Activated CD4-positive, alpha-beta T cell treated with anti-CD3 and anti-CD28 coated beads, Interleukin-2, amount 50 U/mL, for 16 hours (primary cell): ENCODE data around the gene CDH16.
"Not testable (repeated sequence)": the region's sequence is repeated elsewhere in the genome, so short reads cannot be mapped to it uniquely, and the experiment has no call there.

Source experiments
- DNase-seq: peaks from one replicate; pipeline ENCODE4 v3.0.0-alpha.2; 2020

CDH16 gene

DNA sequence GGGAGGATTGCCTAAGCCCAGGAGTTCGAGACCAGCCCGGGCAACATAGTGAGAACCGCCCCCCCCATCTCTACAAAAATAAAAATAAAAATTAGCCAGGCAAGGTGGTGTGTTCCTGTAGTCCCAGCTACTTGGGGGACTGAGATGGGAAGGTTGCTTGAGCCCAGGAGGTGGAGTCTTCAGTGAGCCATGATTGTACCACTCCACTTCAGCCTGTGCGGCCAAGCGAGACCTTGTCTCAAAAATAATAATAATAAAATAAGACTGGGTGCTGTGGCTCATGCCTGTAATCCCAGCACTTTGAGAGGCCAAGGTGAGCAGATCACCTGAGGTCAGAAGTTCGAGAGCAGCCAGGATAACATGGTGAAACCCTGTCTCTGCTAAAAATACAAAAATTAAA is 26.9 kb downstream of the CDH16 start:
- DNase-seq: no peak

DNA sequence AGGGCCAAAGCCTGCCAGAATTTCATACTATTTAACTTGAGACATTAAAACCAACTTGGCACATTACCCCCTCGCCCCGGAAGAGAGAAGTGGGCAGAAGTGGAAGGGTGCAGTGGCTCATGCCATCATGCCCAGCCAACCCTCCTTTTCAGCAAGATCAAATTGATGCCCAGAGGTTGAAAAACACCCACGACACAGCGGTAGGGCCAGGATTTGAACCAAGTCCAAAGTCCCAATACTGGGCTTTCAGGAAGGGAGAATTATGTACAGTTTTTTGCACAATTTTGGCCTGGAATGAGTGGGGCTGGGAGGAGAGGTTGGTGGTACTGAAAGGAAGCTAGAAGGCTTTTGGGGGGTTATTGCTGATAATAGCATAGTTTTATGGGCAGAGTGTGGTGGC is 27.3 kb downstream of the CDH16 start:
- DNase-seq: no peak

GRCh38 chr16:66890799-66891198 is 27.9 kb downstream of the CDH16 start:
- DNase-seq: no peak

GRCh38 chr16:66889622-66890021 is 29.1 kb downstream of the CDH16 start:
- DNase-seq: no peak

DNA sequence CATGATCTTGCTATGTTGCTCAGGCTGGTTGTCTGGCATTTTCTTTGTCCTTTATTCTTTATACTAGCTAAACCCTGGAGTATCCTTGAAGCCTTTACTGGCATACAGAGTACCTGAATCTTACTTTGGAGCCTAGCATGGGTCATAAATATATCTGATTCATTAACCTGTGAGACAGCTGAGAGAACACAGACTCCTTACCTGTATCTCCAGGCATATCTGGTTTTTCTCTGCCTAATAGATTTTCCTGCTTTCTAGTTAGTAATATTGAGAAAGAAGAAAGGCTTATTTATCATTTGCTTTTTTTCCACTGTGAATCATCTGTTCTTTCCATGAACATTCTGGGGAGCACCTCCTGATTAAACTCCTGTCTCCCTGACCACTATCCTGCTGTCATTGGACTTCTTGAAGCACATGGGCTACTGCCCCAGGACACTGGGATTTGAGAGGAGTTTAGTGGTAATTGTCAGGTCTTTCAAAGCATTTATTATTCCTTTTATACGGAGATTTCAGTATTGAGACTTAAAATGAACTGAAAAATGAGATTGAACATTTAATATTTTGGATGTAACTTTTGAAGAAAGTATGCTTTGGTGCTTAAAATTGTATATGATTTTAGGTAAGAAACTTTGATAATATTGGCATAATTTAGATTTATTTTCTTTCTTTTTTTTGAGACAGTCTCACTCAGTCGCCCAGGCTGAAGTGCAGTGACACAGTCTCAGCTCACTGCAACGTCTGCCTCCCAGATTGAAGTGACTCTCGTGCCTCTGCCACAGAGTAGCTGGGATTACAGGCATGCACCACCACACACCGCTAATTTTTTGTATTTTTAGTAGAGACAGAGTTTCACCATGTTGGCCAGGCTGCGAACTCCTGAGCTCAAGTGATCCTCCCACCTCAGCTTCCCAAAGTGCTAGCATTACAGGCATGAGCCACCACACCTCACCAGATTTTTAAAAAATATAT is 29.8 kb downstream of the CDH16 start:
- DNase-seq: no peak

GRCh38 chr16:66886914-66887313 is 31.8 kb downstream of the CDH16 start:
- DNase-seq: no peak

DNA sequence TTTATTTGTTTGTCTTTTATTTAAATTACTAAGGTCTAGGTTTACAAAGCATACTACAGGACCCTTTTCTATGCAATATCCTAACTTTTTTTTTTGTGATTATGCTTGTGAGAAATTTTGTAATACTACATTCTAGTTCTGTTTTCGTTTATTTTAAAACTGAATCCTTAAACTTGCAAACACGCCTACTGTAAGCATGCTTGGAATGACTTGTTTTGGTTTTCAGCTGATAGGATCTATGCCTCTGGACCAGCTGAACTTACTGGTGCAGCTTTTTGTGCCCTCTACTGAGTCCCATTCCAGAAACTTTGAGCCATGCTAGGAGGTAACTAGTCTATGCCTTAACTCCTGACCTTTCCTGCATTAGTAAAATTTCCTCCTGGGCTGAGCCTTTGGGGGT is 32.4 kb downstream of the CDH16 start:
- DNase-seq: no peak

DNA sequence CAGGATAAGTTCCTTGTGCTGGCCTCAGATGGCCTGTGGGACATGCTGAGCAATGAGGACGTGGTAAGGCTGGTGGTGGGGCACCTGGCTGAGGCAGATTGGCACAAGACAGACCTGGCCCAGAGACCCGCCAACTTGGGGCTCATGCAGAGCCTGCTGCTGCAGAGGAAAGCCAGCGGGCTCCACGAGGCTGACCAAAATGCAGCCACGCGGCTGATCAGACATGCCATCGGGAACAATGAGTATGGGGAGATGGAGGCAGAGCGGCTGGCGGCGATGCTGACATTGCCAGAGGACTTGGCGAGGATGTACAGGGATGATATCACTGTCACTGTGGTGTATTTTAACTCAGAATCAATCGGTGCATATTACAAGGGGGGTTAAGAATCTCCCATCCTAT is 33.2 kb downstream of the CDH16 start:
- no peak for DNase-seq

- DNase-seq: no peak
Measured at GRCh38 chr16:66882702-66883101, 36.0 kb downstream of the CDH16 start.

DNA sequence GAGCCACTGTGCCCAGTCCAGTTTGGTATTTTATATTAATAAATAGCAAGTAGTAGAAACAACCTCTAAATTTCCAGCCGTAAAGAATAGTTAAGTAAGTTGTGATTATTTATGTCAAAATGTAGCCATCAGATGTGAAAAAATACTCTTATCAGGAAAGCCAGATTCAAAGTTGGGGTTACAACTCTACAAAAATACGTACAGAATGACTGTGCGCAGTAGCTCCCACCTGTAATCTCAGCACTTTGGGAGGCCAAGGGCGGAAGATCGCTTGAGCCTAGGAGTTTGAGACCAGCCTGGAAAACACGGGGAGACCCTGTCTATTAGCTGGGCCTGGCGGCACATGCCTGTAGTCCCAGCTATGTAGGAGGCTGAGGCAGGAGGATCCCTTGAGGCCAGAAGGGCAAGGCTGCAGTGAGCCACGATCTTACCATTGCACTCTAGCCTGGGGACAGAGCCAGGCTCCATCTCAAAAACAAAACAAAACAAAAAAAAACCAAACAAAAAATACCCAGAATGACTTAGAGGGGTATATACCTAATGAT is 36.6 kb downstream of the CDH16 start:
- DNase-seq: no peak

- DNase-seq: no peak
Measured at GRCh38 chr16:66881560-66881959, 37.1 kb downstream of the CDH16 start.

- DNase-seq: peak; percentile 17
Measured at GRCh38 chr16:66881014-66881417, 37.7 kb downstream of the CDH16 start.

DNA sequence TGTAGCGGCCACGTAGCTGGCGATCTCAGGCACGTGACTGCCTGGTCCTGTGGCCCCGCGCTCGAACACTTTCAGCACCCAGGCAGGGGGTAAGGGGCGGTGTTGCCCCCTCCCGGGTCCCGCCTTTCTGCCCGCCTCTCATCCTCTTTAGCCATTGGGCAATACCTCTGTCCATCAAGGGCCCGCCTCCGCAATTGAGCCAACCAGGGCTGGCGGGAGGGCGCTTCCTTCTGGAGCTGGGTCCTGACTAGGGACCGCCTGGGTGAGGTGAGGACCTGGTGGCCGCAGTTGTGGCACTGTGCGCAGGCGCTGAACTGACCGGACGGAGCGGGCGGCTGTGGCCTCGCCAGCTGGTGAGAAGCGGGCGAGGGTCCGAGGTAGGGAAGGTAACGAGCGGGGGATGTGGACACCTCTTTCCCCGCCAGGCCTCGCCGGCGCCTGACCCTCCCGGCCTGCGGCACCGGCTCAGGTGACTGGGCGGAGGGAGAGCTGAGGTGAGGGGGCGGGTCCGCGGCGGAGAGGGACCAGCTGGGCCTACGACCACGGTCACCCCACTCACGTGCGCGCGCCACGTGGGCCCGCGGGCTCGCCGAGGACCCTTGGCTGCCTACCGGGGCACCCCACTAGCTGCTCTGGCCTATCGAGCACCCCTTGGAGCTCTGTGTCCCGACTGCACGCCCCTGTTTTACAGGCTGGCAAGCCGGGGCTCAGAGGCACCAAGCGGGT is 38.2 kb downstream of the CDH16 start, which contains the start of gene PDP2:
Gene PDP2, plus strand, starts transcription at position 228 of the 726 bp plus-strand sequence. CDS start 3,770 bp downstream, outside the sequence.
- DNase-seq: peak; percentile 97

DNA sequence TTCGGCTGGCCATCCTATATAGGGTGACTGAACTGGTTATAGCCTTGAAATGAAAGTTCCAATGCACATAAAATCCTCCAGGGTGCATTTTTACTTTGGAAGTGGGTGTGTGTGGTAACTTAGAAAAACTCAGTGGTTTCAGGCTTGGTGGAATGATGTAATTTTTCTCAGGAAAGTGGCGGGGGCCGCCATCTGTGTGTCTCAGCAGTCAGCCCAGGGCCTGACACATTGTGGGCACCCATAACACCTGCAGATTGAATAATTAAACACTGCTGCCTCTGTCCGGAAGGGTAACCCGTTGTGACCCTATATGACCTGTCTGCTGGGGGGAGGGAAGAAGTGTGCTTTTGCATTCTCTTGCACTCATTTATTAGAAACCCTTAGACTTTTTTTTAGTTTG is 40.6 kb downstream of the CDH16 start:
- peak; percentile 72 for DNase-seq

GRCh38 chr16:66874079-66874775 is 44.5 kb downstream of the CDH16 start:
- DNase-seq: peak; percentile 75

DNA sequence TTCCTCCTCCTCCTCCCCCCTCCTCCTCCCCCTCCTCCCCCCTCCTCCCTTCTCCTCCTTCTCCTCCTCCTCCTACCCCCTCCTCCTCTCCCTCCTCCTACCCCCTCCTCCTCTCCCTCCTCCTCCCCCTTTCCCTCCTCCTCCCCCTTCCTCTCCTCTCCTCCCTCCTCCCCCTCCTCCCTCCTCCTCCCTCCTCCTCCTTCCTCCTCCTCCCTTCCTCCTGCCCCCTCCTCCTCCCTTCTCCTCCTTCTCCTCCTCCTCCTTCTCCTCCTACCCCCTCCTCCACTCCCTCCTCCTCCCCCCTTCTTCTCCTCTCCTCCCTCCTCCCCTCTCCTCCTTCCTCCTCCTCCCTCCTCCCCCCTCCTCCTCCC is 45.0 kb downstream of the CDH16 start:
- DNase-seq: no peak

GRCh38 chr16:66872943-66873684 is 45.6 kb downstream of the CDH16 start:
- DNase-seq: peak; percentile 99

- DNase-seq: no peak
Measured at GRCh38 chr16:66872559-66872942, 46.1 kb downstream of the CDH16 start.

GRCh38 chr16:66871840-66872239 is 46.8 kb downstream of the CDH16 start:
- DNase-seq: no peak

- not testable (repeated sequence) for DNase-seq
Measured at GRCh38 chr16:66871363-66871762, 47.3 kb downstream of the CDH16 start.

- no peak for DNase-seq
Measured at GRCh38 chr16:66869424-66869823, 49.3 kb downstream of the CDH16 start.

- no peak for DNase-seq
Measured at GRCh38 chr16:66863707-66864106, 55.0 kb downstream of the CDH16 start.
